ENCODE measurements around the gene LZTR1. TPM values are rescaled to one million over a fixed set of nuclear protein-coding genes. Genes with fewer than 3 reads are reported as not detected.

Gene LZTR1
- total and polyA plus RNA-seq, 2 donors (not counting 3 experiments of a cell fraction or from before 2014, with no cell fraction given), result 56.6 to 86.8 TPM

- Histone ChIP-seq H3K4me2 (ENCODE audit: insufficient read depth, low read length) (no peak overlapping the region), H3K36me3 (ENCODE audit: control insufficient read depth in 2 of 2, extremely low read depth in 1 of 2, insufficient read depth in 2 of 2, low read length in 2 of 2) (peaks cover 18 to 26% of the 10 kb centered on the region in 2 experiments), H3K4me1 (ENCODE audit: control insufficient read depth, extremely low read depth, insufficient read depth, low read length) (peaks cover 5% of the 10 kb centered on the region), H3K4me3 (replicated peaks in 1 of 3; ENCODE audit: insufficient read depth in 1 of 3, low read depth in 1 of 3, low read length in 3 of 3) (no peak overlapping the region), H4K20me1 (replicated peaks; ENCODE audit: control insufficient read depth, extremely low read depth, insufficient read depth, low read length) (peaks cover 3% of the 10 kb centered on the region), H3K9ac (replicated peaks; ENCODE audit: extremely low read depth, insufficient read depth, low read length) (no peak overlapping the region), H3K9me1 (replicated peaks; ENCODE audit: control insufficient read depth, extremely low read depth, insufficient read depth, low read length) (no peaks in the 10 kb centered on the region), H2AFZ (ENCODE audit: low read depth, low read length) (no peak overlapping the region), H3K27me3 (ENCODE audit: control insufficient read depth in 2 of 2, insufficient read depth in 2 of 2, low read length in 2 of 2) (no peaks in the 10 kb centered on the region), H3K27ac (ENCODE audit: insufficient read depth, low read depth, low read length) (no peak overlapping the region), H3K9me3 (replicated peaks; ENCODE audit: control insufficient read depth, insufficient read depth, low read length) (no peaks in the 10 kb centered on the region), H3K79me2 (ENCODE audit: control insufficient read depth, insufficient read depth, low read length) (peaks cover 53% of the 10 kb centered on the region)
- TF ChIP-seq POLR2AphosphoS5 (IDR thresholded peaks at IDR 0.05; ENCODE audit: insufficient read depth, low read depth, low read length), result no peak
- no peak for TF ChIP-seq POLR2A (IDR thresholded peaks at IDR 0.05; ENCODE audit: low read depth, low read length)
- no peak for TF ChIP-seq JUN (IDR thresholded peaks at IDR 0.05; ENCODE audit: borderline replicate concordance, insufficient read depth, insufficient read length, low read depth)
- TF ChIP-seq MAX (IDR thresholded peaks at IDR 0.05; ENCODE audit: insufficient read depth, insufficient read length), result no peak
- TF ChIP-seq CTCF (IDR thresholded peaks at IDR 0.05; ENCODE audit: extremely low read depth in 1 of 2, insufficient read depth in 1 of 2, low read depth in 1 of 2, low read length in 2 of 2), result no peak
- TF ChIP-seq FOS (IDR thresholded peaks at IDR 0.05; ENCODE audit: borderline replicate concordance, insufficient read depth, low read length), result no peak
- TF ChIP-seq GATA2 (IDR thresholded peaks at IDR 0.05; ENCODE audit: insufficient read depth, insufficient read length, low read depth, low read length), result no peak
- no peak for TF ChIP-seq EZH2 (IDR thresholded peaks at IDR 0.05; ENCODE audit: borderline replicate concordance, low read depth, low read length, severe bottlenecking)
- no peak for TF ChIP-seq MYC (IDR thresholded peaks at IDR 0.05; ENCODE audit: low read depth, low read length)
- ChIA-PET CTCF (interaction anchor here (0.8 kb wide), 1 partner anchor 167 kb away, joined by 3 read pairs; no protein-coding TSS in a partner anchor), POLR2A (no interaction called here)
- BruUV-seq (replicated peaks), result no TSS peak
- FAIRE-seq, result peak; percentile 18
- no peak for DNase-seq (ENCODE audit: low read depth, low spot score)
- dilution Hi-C loops (cut with MboI; ENCODE audit: extremely low pct_ligation_motif_present, low sequenced_read_pairs) (no loop called here), intact Hi-C loops (cut with micrococcal nuclease) (no loop called here)
Observed at GRCh38 chr22:20951151-20951931, 30.8 kb upstream of the LZTR1 start.

Measured in endothelial cell of umbilical vein (primary cell).